Liver (tissue), 9 donors: ENCODE results near the gene KLK3. TPM values are rescaled to one million over a fixed set of nuclear protein-coding genes. Genes with fewer than 3 reads are reported as not detected.

Experiments
- DNase-seq: peaks from one replicate; pipeline ENCODE4 v3.0.0-alpha.2; 2017; ENCODE audit warnings: low spot score
- H3K27ac ChIP-seq, 2 donors: one replicate each; pipeline ENCODE4 v1.7.0; 2013; ENCODE audit warnings: inconsistent platforms in 2 of 2, low read length in 2 of 2, control low read depth in 1 of 2, low read depth in 1 of 2, mild to moderate bottlenecking in 1 of 2
- H3K27me3 ChIP-seq, 4 donors: one replicate each; pipeline versions ENCODE4 v1.6.1 to v1.7.0; 2013; ENCODE audit warnings: low read length in 3 of 4, inconsistent platforms in 1 of 4, mild to moderate bottlenecking in 1 of 4, moderate library complexity in 1 of 4; ENCODE audit not compliant: control insufficient read depth in 4 of 4, insufficient read depth in 4 of 4
- H3K36me3 ChIP-seq, 4 donors: one replicate each; pipeline versions ENCODE4 v1.6.1 to v1.7.0; 2013; ENCODE audit warnings: low read length in 3 of 4, mild to moderate bottlenecking in 3 of 4, low read depth in 1 of 4, moderate library complexity in 1 of 4; ENCODE audit not compliant: control insufficient read depth in 4 of 4, insufficient read depth in 3 of 4
- H3K4me1 ChIP-seq, 4 donors: one replicate each; pipeline versions ENCODE4 v1.6.1 to v1.7.0; 2013; ENCODE audit warnings: low read length in 3 of 4, mild to moderate bottlenecking in 3 of 4, moderate library complexity in 1 of 4; ENCODE audit not compliant: control insufficient read depth in 4 of 4, insufficient read depth in 4 of 4
- H3K4me3 ChIP-seq, 3 donors: one replicate each; pipeline versions ENCODE4 v1.6.1 to v1.7.0; 2013; ENCODE audit warnings: low read length in 3 of 3, control low read depth in 1 of 3, low read depth in 1 of 3, mild to moderate bottlenecking in 1 of 3
- H3K9ac ChIP-seq, 2 donors: one replicate each; pipeline ENCODE4 v1.7.0; 2013; ENCODE audit warnings: low read length in 2 of 2, mild to moderate bottlenecking in 2 of 2, moderate library complexity in 2 of 2, control low read depth in 1 of 2, low read depth in 1 of 2
- H3K9me3 ChIP-seq, 4 donors: one replicate each; pipeline versions ENCODE4 v1.6.1 to v1.7.0; 2013; ENCODE audit warnings: low read length in 3 of 4; ENCODE audit not compliant: control insufficient read depth in 4 of 4
- EGR1 ChIP-seq, 2 donors: IDR thresholded peaks; 2 replicates each; pipeline ENCODE4 v1.6.1; 2016 to 2018; ENCODE audit warnings: antibody characterized with exemption in 2 of 2, low read depth in 2 of 2
- FOXA2 ChIP-seq: IDR thresholded peaks from 2 replicates; pipeline ENCODE4 v1.6.1; 2016; ENCODE audit warnings: antibody characterized with exemption
- HNF4A ChIP-seq, 2 donors: conservative IDR thresholded peaks; 2 replicates each; pipeline ENCODE4 v1.6.1; 2016; ENCODE audit warnings: antibody characterized with exemption in 2 of 2, mild to moderate bottlenecking in 2 of 2
- HNF4G ChIP-seq: IDR thresholded peaks from 2 replicates; pipeline ENCODE4 v1.6.1; 2016; ENCODE audit warnings: antibody characterized with exemption
- JUND ChIP-seq, 2 donors: IDR thresholded peaks; 2 replicates each; pipeline ENCODE4 v1.6.1; 2016; ENCODE audit warnings: antibody characterized with exemption in 2 of 2
- NR2F2 ChIP-seq: IDR thresholded peaks from 2 replicates; pipeline ENCODE4 v1.6.1; 2016; ENCODE audit warnings: antibody characterized with exemption
- RAD21 ChIP-seq, 2 donors: IDR thresholded peaks; 2 replicates each; pipeline ENCODE4 v1.6.1; 2016; ENCODE audit warnings: antibody characterized with exemption in 2 of 2, mild to moderate bottlenecking in 2 of 2
- RXRA ChIP-seq, 2 donors: IDR thresholded peaks; 2 replicates each; pipeline ENCODE4 v1.6.1; 2017 to 2018; ENCODE audit warnings: antibody characterized with exemption in 2 of 2, mild to moderate bottlenecking in 1 of 2
- SP1 ChIP-seq: IDR thresholded peaks from 2 replicates; pipeline ENCODE4 v1.6.1; 2018; ENCODE audit warnings: antibody characterized with exemption, mild to moderate bottlenecking
- TAF1 ChIP-seq: conservative IDR thresholded peaks from 2 replicates; pipeline ENCODE4 v1.6.1; 2016; ENCODE audit warnings: antibody characterized with exemption, mild to moderate bottlenecking
- YY1 ChIP-seq: IDR thresholded peaks from 2 replicates; pipeline ENCODE4 v1.6.1; 2016; ENCODE audit warnings: antibody characterized with exemption, mild to moderate bottlenecking
- WGBS: extraction: QIAGEN DNeasy Blood & Tissue Kit; methylation state at CpG from one replicate; pipeline ENCODE4 v1.1.7; 2013; 5-methylcytosine and 5-hydroxymethylcytosine counted together
- polyA plus RNA-seq, 2 donors: library from polyadenylated mRNA; stranded (reverse) in 1 of 2; unstranded in 1 of 2; fragments of 200-250 nt in 1 of 2; fragments of >200 nt in 1 of 2; fragmentation: Nextera tagmentation in 1 of 2; extraction: Ambion mirVana in 1 of 2; gene quantifications; one replicate each; pipeline versions ENCODE4 v1.2.1 to v1.2.3, GENCODE V29; 2013 to 2015
- total RNA-seq, 2 donors: library from RNA; depleted of rRNA; stranded (reverse); fragments of >200 nt; gene quantifications; one replicate each; pipeline ENCODE4 v1.2.3, GENCODE V29; 2014
- TF ChIP-seq, protein P1 (sequence below): IDR thresholded peaks from 2 replicates; pipeline ENCODE4 v1.6.1; 2016; ENCODE audit warnings: antibody characterized with exemption
- TF ChIP-seq, protein P2 (sequence below): fragments of 150-350 bp; IDR thresholded peaks from 2 replicates; pipeline ENCODE4 v1.5.1; 2017; ENCODE audit warnings: improper control_type of control experiment, low read depth, low read length; ENCODE audit not compliant: missing input control
- TF ChIP-seq, protein P3 (sequence below): IDR thresholded peaks from 2 replicates; pipeline ENCODE4 v1.6.1; 2016; ENCODE audit warnings: antibody characterized with exemption, mild to moderate bottlenecking
- TF ChIP-seq, protein P4 (sequence below): IDR thresholded peaks from 2 replicates; pipeline ENCODE4 v1.6.1; 2016; ENCODE audit warnings: antibody characterized with exemption
- TF ChIP-seq, protein P5 (sequence below): IDR thresholded peaks from 2 replicates; pipeline ENCODE4 v1.6.1; 2016; ENCODE audit warnings: antibody characterized with exemption
- donor health status: healthy.
- donor health status: healthy.
- donor health status: healthy.
- donor health status: healthy.
- donor health status: healthy.

KLK3 gene
- total and polyA plus RNA-seq, 4 donors: not detected

DNA sequence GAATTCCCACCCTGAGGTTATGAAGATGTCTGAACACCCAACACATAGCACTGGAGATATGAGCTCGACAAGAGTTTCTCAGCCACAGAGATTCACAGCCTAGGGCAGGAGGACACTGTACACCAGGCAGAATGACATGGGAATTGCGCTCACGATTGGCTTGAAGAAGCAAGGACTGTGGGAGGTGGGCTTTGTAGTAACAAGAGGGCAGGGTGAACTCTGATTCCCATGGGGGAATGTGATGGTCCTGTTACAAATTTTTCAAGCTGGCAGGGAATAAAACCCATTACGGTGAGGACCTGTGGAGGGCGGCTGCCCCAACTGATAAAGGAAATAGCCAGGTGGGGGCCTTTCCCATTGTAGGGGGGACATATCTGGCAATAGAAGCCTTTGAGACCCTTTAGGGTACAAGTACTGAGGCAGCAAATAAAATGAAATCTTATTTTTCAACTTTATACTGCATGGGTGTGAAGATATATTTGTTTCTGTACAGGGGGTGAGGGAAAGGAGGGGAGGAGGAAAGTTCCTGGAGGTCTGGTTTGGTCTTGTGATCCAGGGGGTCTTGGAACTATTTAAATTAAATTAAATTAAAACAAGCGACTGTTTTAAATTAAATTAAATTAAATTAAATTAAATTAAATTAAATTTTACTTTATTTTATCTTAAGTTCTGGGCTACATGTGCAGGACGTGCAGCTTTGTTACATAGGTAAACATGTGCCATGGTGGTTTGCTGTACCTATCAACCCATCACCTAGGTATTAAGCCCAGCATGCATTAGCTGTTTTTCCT, 7.0 kb downstream of the KLK3 start:
- TF ChIP-seq, protein P1, sequence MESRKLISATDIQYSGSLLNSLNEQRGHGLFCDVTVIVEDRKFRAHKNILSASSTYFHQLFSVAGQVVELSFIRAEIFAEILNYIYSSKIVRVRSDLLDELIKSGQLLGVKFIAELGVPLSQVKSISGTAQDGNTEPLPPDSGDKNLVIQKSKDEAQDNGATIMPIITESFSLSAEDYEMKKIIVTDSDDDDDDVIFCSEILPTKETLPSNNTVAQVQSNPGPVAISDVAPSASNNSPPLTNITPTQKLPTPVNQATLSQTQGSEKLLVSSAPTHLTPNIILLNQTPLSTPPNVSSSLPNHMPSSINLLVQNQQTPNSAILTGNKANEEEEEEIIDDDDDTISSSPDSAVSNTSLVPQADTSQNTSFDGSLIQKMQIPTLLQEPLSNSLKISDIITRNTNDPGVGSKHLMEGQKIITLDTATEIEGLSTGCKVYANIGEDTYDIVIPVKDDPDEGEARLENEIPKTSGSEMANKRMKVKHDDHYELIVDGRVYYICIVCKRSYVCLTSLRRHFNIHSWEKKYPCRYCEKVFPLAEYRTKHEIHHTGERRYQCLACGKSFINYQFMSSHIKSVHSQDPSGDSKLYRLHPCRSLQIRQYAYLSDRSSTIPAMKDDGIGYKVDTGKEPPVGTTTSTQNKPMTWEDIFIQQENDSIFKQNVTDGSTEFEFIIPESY: no peak
- TF ChIP-seq SP1: no peak
- no peak for TF ChIP-seq RXRA (IDR thresholded peaks at IDR 0.05)
- TF ChIP-seq FOXA2: no peak
- TF ChIP-seq, protein P2, sequence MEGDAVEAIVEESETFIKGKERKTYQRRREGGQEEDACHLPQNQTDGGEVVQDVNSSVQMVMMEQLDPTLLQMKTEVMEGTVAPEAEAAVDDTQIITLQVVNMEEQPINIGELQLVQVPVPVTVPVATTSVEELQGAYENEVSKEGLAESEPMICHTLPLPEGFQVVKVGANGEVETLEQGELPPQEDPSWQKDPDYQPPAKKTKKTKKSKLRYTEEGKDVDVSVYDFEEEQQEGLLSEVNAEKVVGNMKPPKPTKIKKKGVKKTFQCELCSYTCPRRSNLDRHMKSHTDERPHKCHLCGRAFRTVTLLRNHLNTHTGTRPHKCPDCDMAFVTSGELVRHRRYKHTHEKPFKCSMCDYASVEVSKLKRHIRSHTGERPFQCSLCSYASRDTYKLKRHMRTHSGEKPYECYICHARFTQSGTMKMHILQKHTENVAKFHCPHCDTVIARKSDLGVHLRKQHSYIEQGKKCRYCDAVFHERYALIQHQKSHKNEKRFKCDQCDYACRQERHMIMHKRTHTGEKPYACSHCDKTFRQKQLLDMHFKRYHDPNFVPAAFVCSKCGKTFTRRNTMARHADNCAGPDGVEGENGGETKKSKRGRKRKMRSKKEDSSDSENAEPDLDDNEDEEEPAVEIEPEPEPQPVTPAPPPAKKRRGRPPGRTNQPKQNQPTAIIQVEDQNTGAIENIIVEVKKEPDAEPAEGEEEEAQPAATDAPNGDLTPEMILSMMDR: no peak
- TF ChIP-seq NR2F2: no peak
- TF ChIP-seq EGR1 (IDR thresholded peaks at IDR 0.05; ENCODE audit: low read depth in 2 of 2): no peak
- Histone ChIP-seq H3K36me3 (no peaks in the 10 kb centered on the region), H3K27me3 (peaks cover 0 to 2% (median 1%) of the 10 kb centered on the region in 4 donors), H3K4me3 (no peak overlapping the region), H3K9ac (no peak overlapping the region), H3K27ac (no peak overlapping the region), H3K9me3 (peaks cover 0 to 3% (median 0%) of the 10 kb centered on the region in 4 donors), H3K4me1 (no peaks in the 10 kb centered on the region)
- no peak for DNase-seq
- WGBS: 67% methylated on average over 7 of the region's 7 CpGs

DNA sequence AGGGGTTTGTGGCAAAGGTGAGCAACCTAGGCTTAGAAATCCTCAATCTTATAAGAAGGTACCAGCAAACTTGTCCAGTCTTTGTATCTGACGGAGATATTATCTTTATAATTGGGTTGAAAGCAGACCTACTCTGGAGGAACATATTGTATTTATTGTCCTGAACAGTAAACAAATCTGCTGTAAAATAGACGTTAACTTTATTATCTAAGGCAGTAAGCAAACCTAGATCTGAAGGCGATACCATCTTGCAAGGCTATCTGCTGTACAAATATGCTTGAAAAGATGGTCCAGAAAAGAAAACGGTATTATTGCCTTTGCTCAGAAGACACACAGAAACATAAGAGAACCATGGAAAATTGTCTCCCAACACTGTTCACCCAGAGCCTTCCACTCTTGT, 14.8 kb downstream of the KLK3 start:
- H3K27ac ChIP-seq: no peak overlapping the region
- H3K4me1 ChIP-seq: no peaks in the 10 kb centered on the region
- H3K4me3 ChIP-seq: no peak overlapping the region
- H3K27me3 ChIP-seq: peaks cover 0 to 13% (median 3%) of the 10 kb centered on the region in 4 donors
- WGBS: 63% methylated on average over 4 of the region's 4 CpGs
- no peaks in the 10 kb centered on the region for H3K36me3 ChIP-seq
- DNase-seq: no peak
- no peaks in the 10 kb centered on the region for H3K9me3 ChIP-seq
- no peak overlapping the region for H3K9ac ChIP-seq
- no peak for TF ChIP-seq YY1
- TF ChIP-seq, protein P3, sequence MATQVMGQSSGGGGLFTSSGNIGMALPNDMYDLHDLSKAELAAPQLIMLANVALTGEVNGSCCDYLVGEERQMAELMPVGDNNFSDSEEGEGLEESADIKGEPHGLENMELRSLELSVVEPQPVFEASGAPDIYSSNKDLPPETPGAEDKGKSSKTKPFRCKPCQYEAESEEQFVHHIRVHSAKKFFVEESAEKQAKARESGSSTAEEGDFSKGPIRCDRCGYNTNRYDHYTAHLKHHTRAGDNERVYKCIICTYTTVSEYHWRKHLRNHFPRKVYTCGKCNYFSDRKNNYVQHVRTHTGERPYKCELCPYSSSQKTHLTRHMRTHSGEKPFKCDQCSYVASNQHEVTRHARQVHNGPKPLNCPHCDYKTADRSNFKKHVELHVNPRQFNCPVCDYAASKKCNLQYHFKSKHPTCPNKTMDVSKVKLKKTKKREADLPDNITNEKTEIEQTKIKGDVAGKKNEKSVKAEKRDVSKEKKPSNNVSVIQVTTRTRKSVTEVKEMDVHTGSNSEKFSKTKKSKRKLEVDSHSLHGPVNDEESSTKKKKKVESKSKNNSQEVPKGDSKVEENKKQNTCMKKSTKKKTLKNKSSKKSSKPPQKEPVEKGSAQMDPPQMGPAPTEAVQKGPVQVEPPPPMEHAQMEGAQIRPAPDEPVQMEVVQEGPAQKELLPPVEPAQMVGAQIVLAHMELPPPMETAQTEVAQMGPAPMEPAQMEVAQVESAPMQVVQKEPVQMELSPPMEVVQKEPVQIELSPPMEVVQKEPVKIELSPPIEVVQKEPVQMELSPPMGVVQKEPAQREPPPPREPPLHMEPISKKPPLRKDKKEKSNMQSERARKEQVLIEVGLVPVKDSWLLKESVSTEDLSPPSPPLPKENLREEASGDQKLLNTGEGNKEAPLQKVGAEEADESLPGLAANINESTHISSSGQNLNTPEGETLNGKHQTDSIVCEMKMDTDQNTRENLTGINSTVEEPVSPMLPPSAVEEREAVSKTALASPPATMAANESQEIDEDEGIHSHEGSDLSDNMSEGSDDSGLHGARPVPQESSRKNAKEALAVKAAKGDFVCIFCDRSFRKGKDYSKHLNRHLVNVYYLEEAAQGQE: no peak
- TF ChIP-seq TAF1: no peak
- no peak for TF ChIP-seq HNF4G
- TF ChIP-seq, protein P4, sequence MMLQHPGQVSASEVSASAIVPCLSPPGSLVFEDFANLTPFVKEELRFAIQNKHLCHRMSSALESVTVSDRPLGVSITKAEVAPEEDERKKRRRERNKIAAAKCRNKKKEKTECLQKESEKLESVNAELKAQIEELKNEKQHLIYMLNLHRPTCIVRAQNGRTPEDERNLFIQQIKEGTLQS: no peak
- TF ChIP-seq, protein P1: no peak
- TF ChIP-seq HNF4A (conservative IDR thresholded peaks at IDR 0.05): no peak
- no peak for TF ChIP-seq JUND (IDR thresholded peaks at IDR 0.05)
- TF ChIP-seq, protein P5, sequence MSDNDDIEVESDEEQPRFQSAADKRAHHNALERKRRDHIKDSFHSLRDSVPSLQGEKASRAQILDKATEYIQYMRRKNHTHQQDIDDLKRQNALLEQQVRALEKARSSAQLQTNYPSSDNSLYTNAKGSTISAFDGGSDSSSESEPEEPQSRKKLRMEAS: no peak
- TF ChIP-seq EGR1 (IDR thresholded peaks at IDR 0.05; ENCODE audit: low read depth in 2 of 2): no peak
- no peak for TF ChIP-seq NR2F2
- TF ChIP-seq RXRA (IDR thresholded peaks at IDR 0.05): no peak
- no peak for TF ChIP-seq SP1
- TF ChIP-seq, protein P2: no peak
- TF ChIP-seq RAD21 (IDR thresholded peaks at IDR 0.05): no peak
